Hepatocyte (in vitro differentiated cells): Measurements from ENCODE around the gene AGAP4. TPM values are rescaled to one million over a fixed set of nuclear protein-coding genes. Genes with fewer than 3 reads are reported as not detected.
"Not testable (repeated sequence)": the region's sequence is repeated elsewhere in the genome, so short reads cannot be mapped to it uniquely, and the experiment has no call there.

Experiments
- DNase-seq: peaks from one replicate; pipeline ENCODE4 v3.0.0-alpha.2; 2016; ENCODE audit warnings: low spot score
- H2AFZ ChIP-seq: fragments of 200-600 bp; sonication (generic); 2 replicates; pipeline ENCODE4 v1.6.0; 2016; ENCODE audit warnings: antibody characterized with exemption, mild to moderate bottlenecking
- H3K27ac ChIP-seq: fragments of 200-600 bp; sonication (generic); 2 replicates; pipeline ENCODE4 v1.5.1; 2016; ENCODE audit warnings: mild to moderate bottlenecking
- H3K27me3 ChIP-seq: fragments of 200-600 bp; sonication (generic); 2 replicates; pipeline ENCODE4 v1.6.1; 2016
- H3K36me3 ChIP-seq: fragments of 200-600 bp; sonication (generic); replicated peaks from 2 replicates; pipeline ENCODE4 v1.5.1; 2016; ENCODE audit warnings: low read depth; ENCODE audit not compliant: insufficient read depth
- H3K4me1 ChIP-seq: fragments of 200-600 bp; sonication (generic); 2 replicates; pipeline ENCODE4 v1.5.1; 2016; ENCODE audit warnings: mild to moderate bottlenecking, moderate library complexity; ENCODE audit not compliant: insufficient read depth
- H3K4me2 ChIP-seq: fragments of 200-600 bp; sonication (generic); 2 replicates; pipeline ENCODE4 v1.6.0; 2016
- H3K4me3 ChIP-seq: fragments of 200-600 bp; sonication (generic); 2 replicates; pipeline ENCODE4 v1.5.1; 2016; ENCODE audit warnings: mild to moderate bottlenecking
- H3K79me2 ChIP-seq: fragments of 200-600 bp; sonication (generic); 2 replicates; pipeline ENCODE4 v1.6.0; 2017; ENCODE audit warnings: mild to moderate bottlenecking
- H3K9me2 ChIP-seq: fragments of 200-600 bp; sonication (generic); replicated peaks from 2 replicates; pipeline ENCODE4 v1.6.0; 2017; ENCODE audit warnings: mild to moderate bottlenecking; ENCODE audit not compliant: insufficient read depth
- H3K9me3 ChIP-seq: fragments of 200-600 bp; sonication (generic); 2 replicates; pipeline ENCODE4 v1.5.1; 2016; ENCODE audit warnings: low read depth, mild to moderate bottlenecking
- H4K20me1 ChIP-seq: fragments of 200-600 bp; sonication (generic); 2 replicates; pipeline ENCODE4 v1.6.0; 2016; ENCODE audit warnings: mild to moderate bottlenecking; ENCODE audit not compliant: insufficient read depth, poor library complexity, severe bottlenecking
- CTCF ChIP-seq: fragments of 200-600 bp; sonication (generic); IDR thresholded peaks from 2 replicates; pipeline ENCODE4 v1.5.1; 2016; ENCODE audit warnings: antibody characterized with exemption, mild to moderate bottlenecking; ENCODE audit not compliant: poor library complexity
- EZH2 ChIP-seq: fragments of 200-600 bp; sonication (generic); IDR thresholded peaks from 2 replicates; pipeline ENCODE4 v1.6.1; 2016; ENCODE audit warnings: antibody characterized with exemption, mild to moderate bottlenecking, borderline replicate concordance
- EZH2phosphoT487 ChIP-seq: fragments of 200-600 bp; sonication (generic); IDR thresholded peaks from one replicate; pipeline ENCODE4 v1.6.1; 2018; ENCODE audit warnings: antibody characterized with exemption, mild to moderate bottlenecking, low read depth, moderate library complexity; ENCODE audit not compliant: unreplicated experiment, severe bottlenecking
- WGBS: methylation state at CpG from one replicate; pipeline ENCODE4 v1.1.6; 2016; ENCODE audit warnings: low lambda C conversion rate; ENCODE audit errors: missing lambda C conversion rate; 5-methylcytosine and 5-hydroxymethylcytosine counted together
- polyA plus RNA-seq: library from polyadenylated mRNA; unstranded; fragments of >200 nt; fragmentation: Nextera tagmentation; extraction: Ambion mirVana; gene quantifications from 2 replicates; pipeline ENCODE4 v1.2.1, GENCODE V29; 2016
- total RNA-seq: library from RNA; depleted of rRNA; stranded (reverse); fragments of >200 nt; gene quantifications from 2 replicates; pipeline ENCODE4 v1.2.3, GENCODE V29; 2014

AGAP4 gene
- total and polyA plus RNA-seq, 2 experiments from 2014 or later = 5.6 to 6.4 TPM

- TF ChIP-seq EZH2 = no peak
- no peak for TF ChIP-seq EZH2phosphoT487
- TF ChIP-seq CTCF = peak; percentile 23
- Histone ChIP-seq H3K27me3 (no peaks in the 10 kb centered on the region), H3K4me2 (no peak overlapping the region), H3K9me2 (no peaks in the 10 kb centered on the region), H3K27ac (no peak overlapping the region), H3K4me3 (no peak overlapping the region), H4K20me1 (no peaks in the 10 kb centered on the region), H2AFZ (no peak overlapping the region), H3K9me3 (no peaks in the 10 kb centered on the region), H3K4me1 (no peaks in the 10 kb centered on the region), H3K79me2 (no peaks in the 10 kb centered on the region), H3K36me3 (no peaks in the 10 kb centered on the region)
- no peak for DNase-seq
- 63% methylated on average over 4 of the region's 4 CpGs for WGBS
These were observed 37.5 kb downstream of the AGAP4 start for GRCh38 chr10:45809837-45810236.

- H3K4me1 ChIP-seq, H3K27me3 ChIP-seq, DNase-seq, H3K27ac ChIP-seq, H4K20me1 ChIP-seq, H3K4me3 ChIP-seq, H3K79me2 ChIP-seq, H3K4me2 ChIP-seq, H3K36me3 ChIP-seq, H3K9me2 ChIP-seq, H3K9me3 ChIP-seq, H2AFZ ChIP-seq: not testable (repeated sequence)
- whole genome bisulfite sequencing = 69% methylated on average over 2 of the region's 2 CpGs
These were observed 42.3 kb downstream of the AGAP4 start for GRCh38 chr10:45804996-45805395.

GRCh38 chr10:45803060-45804010 is 44.0 kb downstream of the AGAP4 start:
- not testable (repeated sequence) for H2AFZ ChIP-seq, H4K20me1 ChIP-seq, H3K4me2 ChIP-seq, H3K36me3 ChIP-seq, H3K4me1 ChIP-seq, H3K27ac ChIP-seq, H3K79me2 ChIP-seq, DNase-seq, H3K9me3 ChIP-seq, H3K9me2 ChIP-seq, H3K4me3 ChIP-seq, H3K27me3 ChIP-seq
- WGBS = 68% methylated on average over 13 of the region's 13 CpGs

GRCh38 chr10:45794761-45795160 is 52.5 kb downstream of the AGAP4 start:
- not testable (repeated sequence) for H3K27ac ChIP-seq, H3K4me1 ChIP-seq, H3K9me2 ChIP-seq, DNase-seq, H3K4me3 ChIP-seq, H3K4me2 ChIP-seq, H2AFZ ChIP-seq, H3K27me3 ChIP-seq, H3K79me2 ChIP-seq, H4K20me1 ChIP-seq, H3K9me3 ChIP-seq, H3K36me3 ChIP-seq
- 64% methylated on average over 2 of the region's 2 CpGs for WGBS

- H3K9me3 ChIP-seq, H3K4me3 ChIP-seq, H3K4me1 ChIP-seq, H3K27me3 ChIP-seq, H3K9me2 ChIP-seq, H3K36me3 ChIP-seq, H3K4me2 ChIP-seq, H2AFZ ChIP-seq, DNase-seq, H4K20me1 ChIP-seq, H3K27ac ChIP-seq, H3K79me2 ChIP-seq: not testable (repeated sequence)
- WGBS = 96% methylated on average over 6 of the region's 6 CpGs
These were observed 56.4 kb downstream of the AGAP4 start for GRCh38 chr10:45790694-45791426.

GRCh38 chr10:45789991-45790390 is 57.3 kb downstream of the AGAP4 start:
- not testable (repeated sequence) for H3K9me3 ChIP-seq, H3K4me1 ChIP-seq, H3K36me3 ChIP-seq, H3K27ac ChIP-seq, H3K27me3 ChIP-seq, H3K4me3 ChIP-seq, H4K20me1 ChIP-seq, H3K79me2 ChIP-seq, H3K9me2 ChIP-seq, DNase-seq, H3K4me2 ChIP-seq, H2AFZ ChIP-seq
- WGBS = 98% methylated on average over 8 of the region's 8 CpGs

GRCh38 chr10:45787212-45787741 is 60.0 kb downstream of the AGAP4 start:
- not testable (repeated sequence) for H2AFZ ChIP-seq, H4K20me1 ChIP-seq, DNase-seq, H3K27ac ChIP-seq, H3K9me3 ChIP-seq, H3K4me1 ChIP-seq, H3K4me2 ChIP-seq, H3K9me2 ChIP-seq, H3K79me2 ChIP-seq, H3K27me3 ChIP-seq, H3K36me3 ChIP-seq, H3K4me3 ChIP-seq
- 83% methylated on average over 1 of the region's 5 CpGs for WGBS
